HUES64 (cell line): Measurements from ENCODE around the gene RUFY4.

Experiments
- H3K27ac ChIP-seq: 2 replicates; pipeline ENCODE4 v1.7.0; 2013; ENCODE audit warnings: low read depth, low read length, inconsistent platforms
- H3K27me3 ChIP-seq: 2 replicates; pipeline ENCODE4 v1.6.1; 2013; ENCODE audit warnings: mild to moderate bottlenecking, low read length; ENCODE audit not compliant: insufficient read depth
- H3K36me3 ChIP-seq: 2 replicates; pipeline ENCODE4 v1.6.1; 2013; ENCODE audit warnings: mild to moderate bottlenecking, low read length; ENCODE audit not compliant: insufficient read depth
- H3K4me1 ChIP-seq: 2 replicates; pipeline ENCODE4 v1.6.1; 2013; ENCODE audit warnings: mild to moderate bottlenecking, low read length, moderate library complexity; ENCODE audit not compliant: insufficient read depth
- H3K4me3 ChIP-seq: 2 replicates; pipeline ENCODE4 v1.5.1; 2013; ENCODE audit warnings: mild to moderate bottlenecking, low read length, moderate library complexity
- H3K9ac ChIP-seq: 2 replicates; pipeline ENCODE4 v1.6.1; 2013; ENCODE audit warnings: mild to moderate bottlenecking, low read depth, low read length
- H3K9me3 ChIP-seq: 2 replicates; pipeline ENCODE4 v1.6.1; 2013; ENCODE audit warnings: low read depth, low read length; ENCODE audit not compliant: insufficient read depth
- WGBS: fragments of 150-250, 120-280 bp; methylation state at CpG from one replicate; pipeline ENCODE4 v1.1.7; 2013; ENCODE audit warnings: missing lambda C conversion rate; 5-methylcytosine and 5-hydroxymethylcytosine counted together

The RUFY4 gene

GRCh38 chr2:218026244-218026643, 42.8 kb upstream of the RUFY4 start:
- Histone ChIP-seq H3K27me3 (no peaks in the 10 kb centered on the region), H3K4me3 (no peak overlapping the region), H3K9me3 (no peaks in the 10 kb centered on the region), H3K36me3 (no peaks in the 10 kb centered on the region), H3K4me1 (peaks cover 4% of the 10 kb centered on the region; the same call in 1 of the 2 replicates), H3K27ac (no peak overlapping the region), H3K9ac (no peak overlapping the region)
- 91% methylated on average over 6 of the region's 7 CpGs for WGBS

- H3K4me1 ChIP-seq, result peaks cover 4% of the 10 kb centered on the region; the same call in 1 of the 2 replicates
- no peak overlapping the region for H3K9ac ChIP-seq
- WGBS, result 87% methylated on average over 17 of the region's 17 CpGs
- H3K27ac ChIP-seq, result no peak overlapping the region
- no peaks in the 10 kb centered on the region for H3K9me3 ChIP-seq
- no peak overlapping the region for H3K4me3 ChIP-seq
- H3K36me3 ChIP-seq, result no peaks in the 10 kb centered on the region
- H3K27me3 ChIP-seq, result peaks cover 3% of the 10 kb centered on the region; the same call in 1 of the 2 replicates
Observed at GRCh38 chr2:218026676-218027425, 42.2 kb upstream of the RUFY4 start.

- 91% methylated on average over 6 of the region's 6 CpGs for WGBS
- Histone ChIP-seq H3K4me1 (peaks cover 4% of the 10 kb centered on the region; the same call in 1 of the 2 replicates), H3K36me3 (no peaks in the 10 kb centered on the region)
Observed at GRCh38 chr2:218027426-218028188, 41.4 kb upstream of the RUFY4 start.

GRCh38 chr2:218028189-218028495, 40.9 kb upstream of the RUFY4 start:
- WGBS, result 92% methylated on average over 2 of the region's 2 CpGs
- Histone ChIP-seq H3K27ac (no peak overlapping the region), H3K4me1 (peaks cover 4% of the 10 kb centered on the region; the same call in 1 of the 2 replicates)

More at GRCh38 chr2:218027426-218028188, 41.4 kb upstream of the RUFY4 start:
- Histone ChIP-seq H3K27me3 (peaks cover 10% of the 10 kb centered on the region; the same call in 1 of the 2 replicates), H3K27ac (no peak overlapping the region), H3K4me3 (no peak overlapping the region), H3K9me3 (no peaks in the 10 kb centered on the region), H3K9ac (no peak overlapping the region)

GRCh38 chr2:218028562-218029348, 40.3 kb upstream of the RUFY4 start:
- Histone ChIP-seq H3K36me3 (no peaks in the 10 kb centered on the region), H3K9ac (no peak overlapping the region), H3K4me1 (peaks cover 7% of the 10 kb centered on the region; the same call in 1 of the 2 replicates), H3K27me3 (peaks cover 22% of the 10 kb centered on the region), H3K27ac (no peak overlapping the region), H3K4me3 (no peak overlapping the region), H3K9me3 (no peaks in the 10 kb centered on the region)
- 89% methylated on average over 5 of the region's 6 CpGs for WGBS

More at GRCh38 chr2:218028189-218028495, 40.9 kb upstream of the RUFY4 start:
- Histone ChIP-seq H3K27me3 (peaks cover 16% of the 10 kb centered on the region), H3K36me3 (no peaks in the 10 kb centered on the region), H3K9ac (no peak overlapping the region), H3K9me3 (no peaks in the 10 kb centered on the region), H3K4me3 (no peak overlapping the region)

GRCh38 chr2:218029366-218030360, 39.4 kb upstream of the RUFY4 start:
- H3K9me3 ChIP-seq, result no peaks in the 10 kb centered on the region
- no peak overlapping the region for H3K4me3 ChIP-seq
- H3K9ac ChIP-seq, result no peak overlapping the region
- peaks cover 7% of the 10 kb centered on the region; the same call in 1 of the 2 replicates for H3K4me1 ChIP-seq
- 86% methylated on average over 15 of the region's 17 CpGs for WGBS
- peaks cover 31% of the 10 kb centered on the region for H3K27me3 ChIP-seq
- H3K27ac ChIP-seq, result no peak overlapping the region
- H3K36me3 ChIP-seq, result no peaks in the 10 kb centered on the region

- H3K9ac ChIP-seq, result no peak overlapping the region
- 91% methylated on average over 7 of the region's 7 CpGs for WGBS
- peaks cover 7% of the 10 kb centered on the region; the same call in 1 of the 2 replicates for H3K4me1 ChIP-seq
- H3K4me3 ChIP-seq, result no peak overlapping the region
- H3K27me3 ChIP-seq, result peaks cover 32% of the 10 kb centered on the region
- H3K27ac ChIP-seq, result no peak overlapping the region
- no peaks in the 10 kb centered on the region for H3K9me3 ChIP-seq
- no peaks in the 10 kb centered on the region for H3K36me3 ChIP-seq
Observed at GRCh38 chr2:218030409-218031195, 38.5 kb upstream of the RUFY4 start.

GRCh38 chr2:218031261-218031660, 37.8 kb upstream of the RUFY4 start:
- Histone ChIP-seq H3K4me1 (0 out of 2 replicates have a peak, but pooled peaks cover 3% of the 10 kb centered on the region), H3K4me3 (no peak overlapping the region), H3K9me3 (no peaks in the 10 kb centered on the region), H3K9ac (no peak overlapping the region), H3K36me3 (no peaks in the 10 kb centered on the region), H3K27me3 (peaks cover 32% of the 10 kb centered on the region), H3K27ac (no peak overlapping the region)
- 88% methylated on average over 1 of the region's 1 CpG for WGBS

- WGBS, result 79% methylated on average over 7 of the region's 7 CpGs
- no peak overlapping the region for H3K27ac ChIP-seq
- H3K27me3 ChIP-seq, result peaks cover 32% of the 10 kb centered on the region
Observed at GRCh38 chr2:218031771-218032257, 37.2 kb upstream of the RUFY4 start.

More at GRCh38 chr2:218031771-218032257, 37.2 kb upstream of the RUFY4 start:
- Histone ChIP-seq H3K9ac (no peak overlapping the region), H3K9me3 (no peaks in the 10 kb centered on the region), H3K4me1 (0 out of 2 replicates have a peak, but pooled peaks cover 3% of the 10 kb centered on the region), H3K4me3 (no peak overlapping the region), H3K36me3 (no peaks in the 10 kb centered on the region)
